Esophagus squamous epithelium (tissue), 4 donors: ENCODE results near the gene NEK5.

Experiments used
- CTCF ChIP-seq, 6 experiments: fragments of 450-650 bp in 4 of 6; fragments of 200-600 bp in 2 of 6; sonication (generic) in 2 of 6; IDR thresholded peaks; one replicate each; pipeline ENCODE4 v1.5.1; 2016 to 2019; ENCODE audit warnings: antibody characterized with exemption in 6 of 6, mild to moderate bottlenecking in 4 of 6, moderate library complexity in 4 of 6
- POLR2A ChIP-seq, 4 donors: fragments of 450-650 bp; IDR thresholded peaks; one replicate each; pipeline ENCODE4 v1.6.1; 2017; ENCODE audit warnings: antibody characterized with exemption in 4 of 4, mild to moderate bottlenecking in 4 of 4, moderate library complexity in 3 of 4

GRCh38 chr13:52125547-52125946 is 3.3 kb downstream of the NEK5 start:
- TF ChIP-seq POLR2A (IDR thresholded peaks at IDR 0.05) (no peak), CTCF (IDR thresholded peaks at IDR 0.05) (no peak)
